Progenitor cell of endocrine pancreas (in vitro differentiated cells): Measurements from ENCODE around the gene NRXN2. TPM values are rescaled to one million over a fixed set of nuclear protein-coding genes. Genes with fewer than 3 reads are reported as not detected.

Experiments used
- DNase-seq: peaks from one replicate; pipeline ENCODE4 v3.0.0; 2021; ENCODE audit warnings: low spot score; ENCODE audit not compliant: unreplicated experiment
- H3K27ac Mint-ChIP-seq: 2 replicates; pipeline ENCODE4 v1.8.0; 2021; ENCODE audit warnings: mild to moderate bottlenecking, moderate library complexity, mixed read lengths
- H3K27me3 Mint-ChIP-seq: 2 replicates; pipeline ENCODE4 v1.8.0; 2021; ENCODE audit warnings: mixed read lengths
- H3K36me3 Mint-ChIP-seq: 2 replicates; pipeline ENCODE4 v1.8.0; 2022; ENCODE audit warnings: mixed read lengths; ENCODE audit not compliant: insufficient read depth
- H3K4me1 Mint-ChIP-seq: 2 replicates; pipeline ENCODE4 v1.8.0; 2021; ENCODE audit warnings: low read depth, mixed read lengths
- H3K4me3 Mint-ChIP-seq: 2 replicates; pipeline ENCODE4 v1.8.0; 2021; ENCODE audit warnings: low read depth, mild to moderate bottlenecking, moderate library complexity, mixed read lengths
- H3K9me3 Mint-ChIP-seq: 2 replicates; pipeline ENCODE4 v1.8.0; 2021; ENCODE audit warnings: low read depth, mixed read lengths
- total RNA-seq: library from RNA; stranded (reverse); gene quantifications from 2 replicates; pipeline ENCODE4 v1.2.1, GENCODE V29; 2021
- TF ChIP-seq, protein P1 (sequence below): fragments of 200-600 bp; sonication (generic); IDR thresholded peaks from one replicate; pipeline ENCODE4 v1.5.0; 2021; ENCODE audit warnings: antibody characterized with exemption, mild to moderate bottlenecking; ENCODE audit not compliant: unreplicated experiment

Gene NRXN2
- total RNA-seq, 1 donor from 2014 or later, result 0.17 TPM

DNA sequence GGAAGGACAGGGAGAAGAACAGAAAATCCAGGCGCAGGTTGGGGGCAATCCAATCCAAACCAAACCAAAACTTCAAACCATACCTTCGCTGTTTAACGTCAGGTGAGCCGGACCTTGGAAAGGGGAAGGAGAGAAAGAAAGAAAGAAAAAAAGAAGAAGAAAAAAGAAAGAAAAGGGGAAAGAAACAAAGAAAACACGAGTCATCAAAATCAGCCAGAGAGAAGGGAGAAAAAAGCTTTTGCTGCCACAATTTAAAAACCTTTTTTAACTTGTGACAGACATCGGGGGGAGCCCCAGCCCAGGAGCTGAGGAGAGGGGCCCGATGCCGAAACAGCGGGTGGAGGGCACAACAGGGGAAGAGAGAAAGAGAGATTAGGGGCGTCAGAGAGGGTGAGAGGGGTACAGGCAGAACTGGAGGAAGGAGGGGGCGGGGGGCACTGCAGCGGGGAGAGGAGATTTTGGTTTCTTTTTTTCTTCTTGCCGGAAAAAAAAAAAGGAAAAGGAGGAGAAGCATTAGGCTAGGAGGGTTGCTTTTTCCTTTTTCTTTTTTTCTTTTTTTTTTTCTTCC lies 30.1 kb downstream of the NRXN2 start:
- Mint-ChIP-seq H3K4me3 (no peak overlapping the region), H3K9me3 (no peaks in the 10 kb centered on the region), H3K4me1 (peaks cover 3% of the 10 kb centered on the region), H3K27me3 (peaks cover 77% of the 10 kb centered on the region), H3K36me3 (no peaks in the 10 kb centered on the region), H3K27ac (no peak overlapping the region)
- TF ChIP-seq, protein P1, sequence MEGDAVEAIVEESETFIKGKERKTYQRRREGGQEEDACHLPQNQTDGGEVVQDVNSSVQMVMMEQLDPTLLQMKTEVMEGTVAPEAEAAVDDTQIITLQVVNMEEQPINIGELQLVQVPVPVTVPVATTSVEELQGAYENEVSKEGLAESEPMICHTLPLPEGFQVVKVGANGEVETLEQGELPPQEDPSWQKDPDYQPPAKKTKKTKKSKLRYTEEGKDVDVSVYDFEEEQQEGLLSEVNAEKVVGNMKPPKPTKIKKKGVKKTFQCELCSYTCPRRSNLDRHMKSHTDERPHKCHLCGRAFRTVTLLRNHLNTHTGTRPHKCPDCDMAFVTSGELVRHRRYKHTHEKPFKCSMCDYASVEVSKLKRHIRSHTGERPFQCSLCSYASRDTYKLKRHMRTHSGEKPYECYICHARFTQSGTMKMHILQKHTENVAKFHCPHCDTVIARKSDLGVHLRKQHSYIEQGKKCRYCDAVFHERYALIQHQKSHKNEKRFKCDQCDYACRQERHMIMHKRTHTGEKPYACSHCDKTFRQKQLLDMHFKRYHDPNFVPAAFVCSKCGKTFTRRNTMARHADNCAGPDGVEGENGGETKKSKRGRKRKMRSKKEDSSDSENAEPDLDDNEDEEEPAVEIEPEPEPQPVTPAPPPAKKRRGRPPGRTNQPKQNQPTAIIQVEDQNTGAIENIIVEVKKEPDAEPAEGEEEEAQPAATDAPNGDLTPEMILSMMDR, result no peak
- DNase-seq, result no peak

GRCh38 chr11:64691543-64691942 lies 31.5 kb downstream of the NRXN2 start:
- peaks cover 73% of the 10 kb centered on the region for H3K27me3 Mint-ChIP-seq
- TF ChIP-seq, protein P1, result no peak

GRCh38 chr11:64690235-64690634 lies 32.8 kb downstream of the NRXN2 start:
- Mint-ChIP-seq H3K9me3 (no peaks in the 10 kb centered on the region), H3K4me1 (peaks cover 4% of the 10 kb centered on the region), H3K4me3 (no peak overlapping the region), H3K27me3 (peaks cover 70% of the 10 kb centered on the region), H3K27ac (no peak overlapping the region), H3K36me3 (no peaks in the 10 kb centered on the region)
- DNase-seq, result no peak
- TF ChIP-seq, protein P1, result no peak

More at GRCh38 chr11:64691543-64691942, 31.5 kb downstream of the NRXN2 start:
- Mint-ChIP-seq H3K36me3 (no peaks in the 10 kb centered on the region), H3K4me1 (peaks cover 4% of the 10 kb centered on the region), H3K27ac (no peak overlapping the region), H3K9me3 (no peaks in the 10 kb centered on the region), H3K4me3 (no peak overlapping the region)
- no peak for DNase-seq

- peaks cover 70% of the 10 kb centered on the region for H3K27me3 Mint-ChIP-seq
- no peaks in the 10 kb centered on the region for H3K9me3 Mint-ChIP-seq
- peak overlapping the region; percentile 79 for H3K27ac Mint-ChIP-seq
Observed at GRCh38 chr11:64688534-64688982, 34.4 kb downstream of the NRXN2 start.

DNA sequence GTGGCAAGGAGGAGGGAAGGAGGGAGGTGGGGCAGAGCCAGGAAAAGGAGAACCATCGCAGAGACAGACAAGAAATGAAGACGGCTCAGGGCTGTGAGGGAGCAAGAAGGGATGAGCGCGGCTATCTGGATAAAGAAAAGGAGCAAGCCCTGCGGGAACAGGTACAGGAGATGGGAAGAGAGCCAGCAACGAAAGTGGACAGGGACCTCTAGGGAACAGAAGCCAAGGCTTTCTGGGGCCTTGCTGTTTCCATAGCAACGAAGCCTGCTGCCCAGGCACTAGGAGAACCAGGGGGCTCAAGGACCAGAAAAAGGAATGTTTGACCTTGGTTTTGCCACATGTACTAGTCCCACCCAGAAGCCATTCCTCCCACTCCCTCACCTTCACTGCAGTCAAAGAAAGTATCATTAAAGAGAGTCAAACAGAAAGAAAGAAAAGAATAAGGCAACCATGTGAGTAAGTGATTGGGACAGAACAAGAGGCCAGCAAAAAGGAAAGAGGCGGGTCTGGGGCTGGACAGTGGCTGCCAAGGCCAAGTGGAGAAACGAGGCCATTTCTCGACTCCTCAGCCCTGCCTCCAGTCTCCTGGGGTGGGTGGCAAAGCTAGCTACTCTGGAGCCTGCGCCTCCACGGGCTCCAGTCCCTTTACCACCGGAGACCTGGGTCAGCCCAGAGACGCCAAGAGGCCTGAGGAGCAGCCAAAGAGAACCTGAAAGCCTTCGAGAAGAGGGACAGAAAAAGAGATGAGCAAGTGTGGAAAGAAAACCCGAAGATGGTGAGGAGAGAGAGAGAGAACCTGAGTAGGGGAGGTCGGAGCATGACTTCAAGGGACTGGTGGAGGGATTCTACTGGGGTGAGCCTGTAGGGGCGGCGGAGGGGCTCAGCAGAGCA lies 35.1 kb downstream of the NRXN2 start:
- Mint-ChIP-seq H3K4me3 (peak overlapping the region; percentile 88), H3K4me1 (peaks cover 4% of the 10 kb centered on the region), H3K27ac (no peak overlapping the region), H3K36me3 (no peaks in the 10 kb centered on the region), H3K9me3 (no peaks in the 10 kb centered on the region), H3K27me3 (peaks cover 67% of the 10 kb centered on the region)
- no peak for DNase-seq
- TF ChIP-seq, protein P1, result no peak

More at GRCh38 chr11:64688534-64688982, 34.4 kb downstream of the NRXN2 start:
- peaks cover 4% of the 10 kb centered on the region for H3K4me1 Mint-ChIP-seq
- peak; percentile 93 for DNase-seq
- peak overlapping the region; percentile 88 for H3K4me3 Mint-ChIP-seq
- H3K36me3 Mint-ChIP-seq, result no peaks in the 10 kb centered on the region
- TF ChIP-seq, protein P1, result peak; percentile 98
